Hepatocyte (in vitro differentiated cells): ENCODE measurements around the gene GVQW3. TPM values are rescaled to one million over a fixed set of nuclear protein-coding genes. Genes with fewer than 3 reads are reported as not detected.

Experiments used
- DNase-seq: peaks from one replicate; pipeline ENCODE4 v3.0.0-alpha.2; 2016; ENCODE audit warnings: low spot score
- H2AFZ ChIP-seq: fragments of 200-600 bp; sonication (generic); 2 replicates; pipeline ENCODE4 v1.6.0; 2016; ENCODE audit warnings: antibody characterized with exemption, mild to moderate bottlenecking
- H3K27ac ChIP-seq: fragments of 200-600 bp; sonication (generic); 2 replicates; pipeline ENCODE4 v1.5.1; 2016; ENCODE audit warnings: mild to moderate bottlenecking
- H3K27me3 ChIP-seq: fragments of 200-600 bp; sonication (generic); 2 replicates; pipeline ENCODE4 v1.6.1; 2016
- H3K36me3 ChIP-seq: fragments of 200-600 bp; sonication (generic); replicated peaks from 2 replicates; pipeline ENCODE4 v1.5.1; 2016; ENCODE audit warnings: low read depth; ENCODE audit not compliant: insufficient read depth
- H3K4me1 ChIP-seq: fragments of 200-600 bp; sonication (generic); 2 replicates; pipeline ENCODE4 v1.5.1; 2016; ENCODE audit warnings: mild to moderate bottlenecking, moderate library complexity; ENCODE audit not compliant: insufficient read depth
- H3K4me2 ChIP-seq: fragments of 200-600 bp; sonication (generic); 2 replicates; pipeline ENCODE4 v1.6.0; 2016
- H3K4me3 ChIP-seq: fragments of 200-600 bp; sonication (generic); 2 replicates; pipeline ENCODE4 v1.5.1; 2016; ENCODE audit warnings: mild to moderate bottlenecking
- H3K79me2 ChIP-seq: fragments of 200-600 bp; sonication (generic); 2 replicates; pipeline ENCODE4 v1.6.0; 2017; ENCODE audit warnings: mild to moderate bottlenecking
- H3K9me2 ChIP-seq: fragments of 200-600 bp; sonication (generic); replicated peaks from 2 replicates; pipeline ENCODE4 v1.6.0; 2017; ENCODE audit warnings: mild to moderate bottlenecking; ENCODE audit not compliant: insufficient read depth
- H3K9me3 ChIP-seq: fragments of 200-600 bp; sonication (generic); 2 replicates; pipeline ENCODE4 v1.5.1; 2016; ENCODE audit warnings: low read depth, mild to moderate bottlenecking
- H4K20me1 ChIP-seq: fragments of 200-600 bp; sonication (generic); 2 replicates; pipeline ENCODE4 v1.6.0; 2016; ENCODE audit warnings: mild to moderate bottlenecking; ENCODE audit not compliant: insufficient read depth, poor library complexity, severe bottlenecking
- CTCF ChIP-seq: fragments of 200-600 bp; sonication (generic); IDR thresholded peaks from 2 replicates; pipeline ENCODE4 v1.5.1; 2016; ENCODE audit warnings: antibody characterized with exemption, mild to moderate bottlenecking; ENCODE audit not compliant: poor library complexity
- EZH2 ChIP-seq: fragments of 200-600 bp; sonication (generic); IDR thresholded peaks from 2 replicates; pipeline ENCODE4 v1.6.1; 2016; ENCODE audit warnings: antibody characterized with exemption, mild to moderate bottlenecking, borderline replicate concordance
- EZH2phosphoT487 ChIP-seq: fragments of 200-600 bp; sonication (generic); IDR thresholded peaks from one replicate; pipeline ENCODE4 v1.6.1; 2018; ENCODE audit warnings: antibody characterized with exemption, mild to moderate bottlenecking, low read depth, moderate library complexity; ENCODE audit not compliant: unreplicated experiment, severe bottlenecking
- WGBS: methylation state at CpG from one replicate; pipeline ENCODE4 v1.1.6; 2016; ENCODE audit warnings: low lambda C conversion rate; ENCODE audit errors: missing lambda C conversion rate; 5-methylcytosine and 5-hydroxymethylcytosine counted together
- polyA plus RNA-seq: library from polyadenylated mRNA; unstranded; fragments of >200 nt; fragmentation: Nextera tagmentation; extraction: Ambion mirVana; gene quantifications from 2 replicates; pipeline ENCODE4 v1.2.1, GENCODE V29; 2016
- total RNA-seq: library from RNA; depleted of rRNA; stranded (reverse); fragments of >200 nt; gene quantifications from 2 replicates; pipeline ENCODE4 v1.2.3, GENCODE V29; 2014

The GVQW3 gene
- total and polyA plus RNA-seq, 2 experiments from 2014 or later = 0.36 to 6.0 TPM

- DNase-seq = no peak
- no peaks in the 10 kb centered on the region for H3K9me2 ChIP-seq
Measured at GRCh38 chr11:76336597-76336996, 44.5 kb upstream of the GVQW3 start.

GRCh38 chr11:76337469-76337868, 43.7 kb upstream of the GVQW3 start:
- H3K27ac ChIP-seq = no peak overlapping the region
- TF ChIP-seq EZH2 (no peak), CTCF (no peak), EZH2phosphoT487 (no peak)
- no peaks in the 10 kb centered on the region for H3K36me3 ChIP-seq
- H3K4me3 ChIP-seq = no peak overlapping the region
- H3K4me2 ChIP-seq = no peak overlapping the region
- no peaks in the 10 kb centered on the region for H4K20me1 ChIP-seq
- H3K9me2 ChIP-seq = no peaks in the 10 kb centered on the region
- no peaks in the 10 kb centered on the region for H3K27me3 ChIP-seq
- H3K9me3 ChIP-seq = no peaks in the 10 kb centered on the region
- H2AFZ ChIP-seq = no peak overlapping the region
- H3K4me1 ChIP-seq = no peaks in the 10 kb centered on the region
- WGBS = 92% methylated on average over 1 of the region's 1 CpG
- no peaks in the 10 kb centered on the region for H3K79me2 ChIP-seq
- DNase-seq = no peak

More at GRCh38 chr11:76336597-76336996, 44.5 kb upstream of the GVQW3 start:
- Histone ChIP-seq H4K20me1 (no peaks in the 10 kb centered on the region), H3K4me3 (no peak overlapping the region), H3K27me3 (no peaks in the 10 kb centered on the region), H3K79me2 (no peaks in the 10 kb centered on the region), H3K9me3 (no peaks in the 10 kb centered on the region), H3K4me1 (no peaks in the 10 kb centered on the region), H2AFZ (no peak overlapping the region), H3K4me2 (no peak overlapping the region), H3K36me3 (no peaks in the 10 kb centered on the region), H3K27ac (no peak overlapping the region)
- 89% methylated on average over 2 of the region's 2 CpGs for WGBS
- TF ChIP-seq CTCF = no peak
- TF ChIP-seq EZH2phosphoT487 = no peak
- TF ChIP-seq EZH2 = no peak

- Histone ChIP-seq H3K9me3 (no peaks in the 10 kb centered on the region), H4K20me1 (no peaks in the 10 kb centered on the region), H3K9me2 (no peaks in the 10 kb centered on the region), H3K27me3 (no peaks in the 10 kb centered on the region), H3K4me2 (no peak overlapping the region), H3K4me3 (no peak overlapping the region), H3K36me3 (no peaks in the 10 kb centered on the region), H3K4me1 (no peaks in the 10 kb centered on the region), H3K27ac (no peak overlapping the region), H3K79me2 (no peaks in the 10 kb centered on the region), H2AFZ (no peak overlapping the region)
- WGBS = 89% methylated on average over 4 of the region's 4 CpGs
- DNase-seq = no peak
- TF ChIP-seq EZH2phosphoT487 (no peak), EZH2 (no peak), CTCF (no peak)
Measured at GRCh38 chr11:76337923-76338322, 43.2 kb upstream of the GVQW3 start.

GRCh38 chr11:76339221-76339620, 41.9 kb upstream of the GVQW3 start:
- Histone ChIP-seq H3K4me2 (no peak overlapping the region), H3K36me3 (no peaks in the 10 kb centered on the region), H3K79me2 (no peaks in the 10 kb centered on the region), H2AFZ (no peak overlapping the region), H3K27ac (no peak overlapping the region), H3K4me3 (no peak overlapping the region), H3K9me2 (no peaks in the 10 kb centered on the region), H3K9me3 (no peaks in the 10 kb centered on the region), H3K4me1 (no peaks in the 10 kb centered on the region), H3K27me3 (no peaks in the 10 kb centered on the region), H4K20me1 (no peaks in the 10 kb centered on the region)
- no peak for DNase-seq
- WGBS = 58% methylated on average over 6 of the region's 6 CpGs
- TF ChIP-seq CTCF (no peak), EZH2 (no peak), EZH2phosphoT487 (no peak)
